OCI-LY7 (cell line): ENCODE measurements around the gene UPF3A. TPM values are rescaled to one million over a fixed set of nuclear protein-coding genes. Genes with fewer than 3 reads are reported as not detected.
"Not testable (repeated sequence)": the region's sequence is repeated elsewhere in the genome, so short reads cannot be mapped to it uniquely, and the experiment has no call there.

Experiments used
- BruUV-seq: library from RNA; stranded (reverse); fragments of 400-500 nt; replicated peaks from 2 replicates; lab custom pipeline; 2021; lab: Mats Ljungman, UMichigan
- CTCF ChIA-PET: fragments of 300-600 bp; sonication (Branson Sonifier 250); formaldehyde crosslinking; loops from one replicate; lab custom pipeline; 2022; ENCODE audit warnings: antibody characterized with exemption; ENCODE audit not compliant: unreplicated experiment; lab: Charles Lee
- POLR2A ChIA-PET: fragments of 300-600 bp; sonication (Branson Sonifier 250); formaldehyde crosslinking; loops from one replicate; lab custom pipeline; 2022; ENCODE audit warnings: antibody characterized with exemption; lab: Charles Lee
- DNase-seq: peaks from one replicate; pipeline ENCODE4 v3.0.0-alpha.2; 2015; ENCODE audit warnings: low spot score
- H2AFZ ChIP-seq: fragments of 200-600 bp; sonication (generic), shearing (Covaris generic); 2 replicates; pipeline ENCODE4 v1.6.1; 2014; ENCODE audit warnings: mild to moderate bottlenecking, antibody characterized with exemption, low read length, moderate library complexity
- H3K27ac ChIP-seq: fragments of 200-600 bp; sonication (generic); 2 replicates; pipeline ENCODE4 v1.5.1; 2014; ENCODE audit warnings: mixed run types, low read depth, mild to moderate bottlenecking, moderate library complexity, low read length, inconsistent platforms; ENCODE audit not compliant: poor library complexity, severe bottlenecking
- H3K36me3 ChIP-seq: fragments of 200-600 bp; sonication (generic); 2 replicates; pipeline ENCODE4 v1.6.1; 2014; ENCODE audit warnings: mild to moderate bottlenecking, antibody characterized with exemption, low read length, moderate library complexity, mixed read lengths; ENCODE audit not compliant: insufficient read depth
- H3K4me1 ChIP-seq: fragments of 200-600 bp; sonication (generic); 2 replicates; pipeline ENCODE4 v1.5.1; 2014; ENCODE audit warnings: mild to moderate bottlenecking, low read length; ENCODE audit not compliant: insufficient read depth, poor library complexity, severe bottlenecking
- H3K4me2 ChIP-seq: fragments of 200-600 bp; sonication (generic); 2 replicates; pipeline ENCODE4 v1.6.1; 2014; ENCODE audit warnings: mild to moderate bottlenecking, low read length
- H3K4me3 ChIP-seq: fragments of 200-600 bp; sonication (generic); 2 replicates; pipeline ENCODE4 v1.5.1; 2014; ENCODE audit warnings: mild to moderate bottlenecking, low read depth, low read length; ENCODE audit not compliant: poor library complexity, severe bottlenecking
- H3K79me2 ChIP-seq: fragments of 200-600 bp; sonication (generic); 2 replicates; pipeline ENCODE4 v1.6.1; 2016; ENCODE audit warnings: low read depth, mild to moderate bottlenecking, low read length, moderate library complexity, mixed read lengths; ENCODE audit not compliant: insufficient read depth
- H3K9me2 ChIP-seq: fragments of 200-600 bp; sonication (generic); 2 replicates; pipeline ENCODE4 v1.6.1; 2016; ENCODE audit warnings: mild to moderate bottlenecking, low read length, mixed read lengths; ENCODE audit not compliant: insufficient read depth
- H3K9me3 ChIP-seq: fragments of 200-600 bp; sonication (generic); 2 replicates; pipeline ENCODE4 v1.6.1; 2014; ENCODE audit warnings: mild to moderate bottlenecking, mixed run types, low read length, mixed read lengths
- H4K20me1 ChIP-seq: fragments of 200-600 bp; sonication (generic); 2 replicates; pipeline ENCODE4 v1.6.1; 2014; ENCODE audit warnings: mild to moderate bottlenecking, antibody characterized with exemption, low read length, moderate library complexity, mixed read lengths; ENCODE audit not compliant: insufficient read depth
- EZH2phosphoT487 ChIP-seq: fragments of 200-600 bp; sonication (generic); IDR thresholded peaks from 2 replicates; pipeline ENCODE4 v1.6.1; 2018; ENCODE audit warnings: low read depth, borderline replicate concordance, mild to moderate bottlenecking, mixed run types, antibody characterized with exemption, low read length, moderate library complexity, mixed read lengths
- intact Hi-C: fragments of 100-400 bp; cut with micrococcal nuclease; formaldehyde crosslinking; loops from one replicate; pipeline ENCODE4 v1.10.0; 2022; ENCODE audit not compliant: unreplicated experiment
- total RNA-seq, 2 experiments: library from RNA; depleted of rRNA in 1 of 2; stranded (reverse); fragments of >200 nt in 1 of 2; shearing (Covaris generic) in 1 of 2; gene quantifications; 2 replicates each; pipeline ENCODE4 v1.2.3, GENCODE V29; 2014 to 2022
- TF ChIP-seq, protein P1 (sequence below): fragments of 200-600 bp; sonication (generic); conservative IDR thresholded peaks from 2 replicates; pipeline ENCODE4 v1.5.1; 2014; ENCODE audit warnings: mild to moderate bottlenecking, antibody characterized with exemption, low read length, moderate library complexity, mixed read lengths

Gene UPF3A
- total RNA-seq, 2 experiments from 2014 or later: 27.8 to 55.4 TPM

DNA sequence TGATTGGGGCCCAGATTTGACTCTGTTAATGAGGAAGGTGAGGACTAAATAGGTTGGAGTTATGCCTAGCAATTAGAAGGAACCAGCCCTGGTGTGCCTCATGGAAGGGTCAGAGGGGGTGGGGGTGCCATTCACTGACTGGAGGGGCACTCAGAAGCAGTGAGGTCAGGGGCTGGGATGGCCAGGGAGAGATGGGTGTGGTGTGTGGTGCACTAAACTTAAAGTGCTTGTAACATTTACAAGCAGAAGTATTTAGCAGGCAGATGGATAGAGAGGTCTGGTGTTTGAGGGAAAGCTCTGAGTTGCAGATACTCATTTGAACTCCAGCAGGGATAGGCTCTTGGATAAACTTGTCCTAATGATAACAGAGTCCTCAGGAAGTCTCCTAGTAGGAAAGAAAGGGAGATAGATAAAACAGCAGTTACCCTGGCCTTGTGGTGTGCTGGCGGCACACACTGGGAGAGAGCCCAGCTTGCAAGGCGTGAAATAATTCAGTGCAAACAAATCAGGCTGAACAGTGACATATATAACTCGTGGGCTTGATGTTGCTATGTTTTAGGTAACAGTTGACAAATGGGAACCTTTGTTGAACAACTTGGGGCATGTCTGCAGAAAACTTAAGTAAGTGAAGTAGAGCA, 20.0 kb upstream of the UPF3A start:
- peaks cover 59% of the 10 kb centered on the region for H3K4me1 ChIP-seq
- H3K27ac ChIP-seq: peak overlapping the region; percentile 89
- CTCF ChIA-PET: no interaction called here
- POLR2A ChIA-PET: interaction anchor here (1.3 kb wide), 1 partner anchor 73 kb away, joined by 3 read pairs; no protein-coding TSS in a partner anchor
- H4K20me1 ChIP-seq: no peaks in the 10 kb centered on the region
- H3K4me3 ChIP-seq: no peak overlapping the region
- TF ChIP-seq, protein P1, sequence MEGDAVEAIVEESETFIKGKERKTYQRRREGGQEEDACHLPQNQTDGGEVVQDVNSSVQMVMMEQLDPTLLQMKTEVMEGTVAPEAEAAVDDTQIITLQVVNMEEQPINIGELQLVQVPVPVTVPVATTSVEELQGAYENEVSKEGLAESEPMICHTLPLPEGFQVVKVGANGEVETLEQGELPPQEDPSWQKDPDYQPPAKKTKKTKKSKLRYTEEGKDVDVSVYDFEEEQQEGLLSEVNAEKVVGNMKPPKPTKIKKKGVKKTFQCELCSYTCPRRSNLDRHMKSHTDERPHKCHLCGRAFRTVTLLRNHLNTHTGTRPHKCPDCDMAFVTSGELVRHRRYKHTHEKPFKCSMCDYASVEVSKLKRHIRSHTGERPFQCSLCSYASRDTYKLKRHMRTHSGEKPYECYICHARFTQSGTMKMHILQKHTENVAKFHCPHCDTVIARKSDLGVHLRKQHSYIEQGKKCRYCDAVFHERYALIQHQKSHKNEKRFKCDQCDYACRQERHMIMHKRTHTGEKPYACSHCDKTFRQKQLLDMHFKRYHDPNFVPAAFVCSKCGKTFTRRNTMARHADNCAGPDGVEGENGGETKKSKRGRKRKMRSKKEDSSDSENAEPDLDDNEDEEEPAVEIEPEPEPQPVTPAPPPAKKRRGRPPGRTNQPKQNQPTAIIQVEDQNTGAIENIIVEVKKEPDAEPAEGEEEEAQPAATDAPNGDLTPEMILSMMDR: no peak
- TF ChIP-seq EZH2phosphoT487: no peak
- H3K36me3 ChIP-seq: peaks cover 89% of the 10 kb centered on the region
- peak overlapping the region; percentile 65; the same call in 1 of the 2 replicates for H3K4me2 ChIP-seq
- H2AFZ ChIP-seq: no peak overlapping the region
- BruUV-seq: no TSS peak
- no peaks in the 10 kb centered on the region for H3K9me2 ChIP-seq
- intact Hi-C loops: loop anchor here (2.0 kb wide), 1 partner anchor 19 kb away; the partner anchor contains the start of gene UPF3A
- no peak for DNase-seq
- no peaks in the 10 kb centered on the region for H3K9me3 ChIP-seq
- 0 out of 2 replicates have a peak, but pooled peaks cover 7% of the 10 kb centered on the region for H3K79me2 ChIP-seq

DNA sequence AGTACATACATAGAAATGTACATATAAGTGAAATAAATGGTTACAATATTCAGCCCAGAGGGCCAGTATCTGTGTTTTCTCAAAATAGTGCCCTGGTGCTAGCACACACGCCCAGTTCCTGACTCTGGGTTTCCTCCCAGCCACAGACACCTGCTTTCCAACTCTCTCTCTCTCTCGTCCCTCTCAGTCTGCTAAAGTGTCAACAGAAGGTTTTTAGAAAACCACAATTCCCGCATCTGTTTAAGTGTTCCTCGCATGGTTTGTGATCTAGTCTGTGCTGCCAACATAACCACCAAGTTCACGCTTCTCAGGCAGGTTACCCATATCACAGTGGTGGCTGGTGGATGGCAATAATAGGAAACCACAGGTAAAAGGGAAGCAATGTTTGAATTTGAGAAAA, 17.8 kb upstream of the UPF3A start:
- Histone ChIP-seq H4K20me1 (no peaks in the 10 kb centered on the region), H3K9me2 (no peaks in the 10 kb centered on the region), H3K79me2 (0 out of 2 replicates have a peak, but pooled peaks cover 7% of the 10 kb centered on the region), H2AFZ (no peak overlapping the region), H3K4me3 (peak overlapping the region; percentile 3), H3K9me3 (no peaks in the 10 kb centered on the region), H3K27ac (peak overlapping the region; percentile 62), H3K4me2 (peak overlapping the region; percentile 21), H3K4me1 (peaks cover 55% of the 10 kb centered on the region), H3K36me3 (peaks cover 90% of the 10 kb centered on the region)
- intact Hi-C loops: no loop called here
- TF ChIP-seq EZH2phosphoT487: no peak
- TF ChIP-seq, protein P1: no peak
- POLR2A ChIA-PET: no interaction called here
- CTCF ChIA-PET: no interaction called here
- BruUV-seq: no TSS peak
- peak; percentile 48 for DNase-seq

DNA sequence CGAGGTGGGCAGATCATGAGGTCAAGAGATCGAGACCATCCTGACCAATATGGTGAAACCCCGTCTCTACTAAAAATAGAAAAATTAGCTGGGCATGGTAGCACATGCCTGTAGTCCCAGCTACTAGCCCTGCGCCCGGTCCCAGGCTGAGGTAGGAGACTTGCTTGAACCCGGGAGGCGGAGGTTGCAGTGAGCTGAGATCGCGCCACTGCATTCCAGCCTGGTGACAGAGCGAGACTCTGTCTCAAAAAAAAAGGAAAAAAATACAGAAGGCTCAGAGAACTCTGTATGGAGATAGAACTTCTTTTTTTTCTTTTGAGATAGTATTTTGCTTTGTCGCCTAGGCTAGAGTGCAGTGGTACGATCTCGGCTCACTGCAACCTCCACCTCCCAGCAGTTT, 17.1 kb upstream of the UPF3A start:
- H3K4me2 ChIP-seq, H4K20me1 ChIP-seq, H3K9me2 ChIP-seq, H2AFZ ChIP-seq, H3K9me3 ChIP-seq, DNase-seq, H3K4me3 ChIP-seq, intact Hi-C loops, H3K79me2 ChIP-seq, BruUV-seq, CTCF ChIA-PET: not testable (repeated sequence)
- Histone ChIP-seq H3K4me1 (peaks cover 48% of the 10 kb centered on the region), H3K27ac (peak overlapping the region; percentile 62), H3K36me3 (peaks cover 94% of the 10 kb centered on the region)
- POLR2A ChIA-PET: interaction anchor here (1.1 kb wide), 1 partner anchor 15 kb away, joined by 3 read pairs; no protein-coding TSS in a partner anchor
